ENCODE measurements around the gene ANKRD33B.

The ANKRD33B gene

GRCh38 chr5:10584714-10585517, 21.0 kb downstream of the ANKRD33B start:
- Mint-ChIP-seq H3K27ac (no peak overlapping the region), H3K4me3 (no peak overlapping the region), H3K36me3 (peaks cover 1% of the 10 kb centered on the region), H3K4me1 (peaks cover 19% of the 10 kb centered on the region), H3K27me3 (peaks cover 38% of the 10 kb centered on the region), H3K9me3 (peaks cover 4% of the 10 kb centered on the region)
- CTCF ChIA-PET = no interaction called here
- no peak for DNase-seq

DNA sequence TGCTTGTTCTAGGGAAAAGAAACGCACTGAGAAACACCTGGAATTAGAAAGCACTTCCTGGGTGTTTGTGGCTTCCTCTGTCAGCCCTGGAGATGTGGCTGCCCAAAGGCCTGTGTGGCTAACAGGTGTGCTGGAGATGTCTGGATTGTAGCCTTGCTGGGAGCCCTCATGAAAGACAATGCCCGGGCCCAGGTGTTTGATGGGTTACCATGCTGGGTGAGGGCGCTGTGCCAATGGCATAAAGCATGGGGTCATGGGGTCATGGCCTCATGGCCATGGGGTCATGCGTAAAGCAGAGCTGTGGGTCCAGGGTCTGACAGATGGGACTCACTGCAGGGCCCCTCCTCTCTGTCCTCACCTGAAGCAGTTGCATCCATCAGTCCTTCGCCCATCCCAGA, 21.6 kb downstream of the ANKRD33B start:
- H3K27me3 Mint-ChIP-seq = peaks cover 38% of the 10 kb centered on the region
- CTCF ChIA-PET = no interaction called here

GRCh38 chr5:10586008-10586407, 22.1 kb downstream of the ANKRD33B start:
- Mint-ChIP-seq H3K9me3 (peaks cover 4% of the 10 kb centered on the region), H3K4me3 (no peak overlapping the region), H3K36me3 (peaks cover 1% of the 10 kb centered on the region), H3K4me1 (peaks cover 14% of the 10 kb centered on the region), H3K27ac (no peak overlapping the region), H3K27me3 (peaks cover 38% of the 10 kb centered on the region)
- CTCF ChIA-PET = no interaction called here
- no peak for DNase-seq

More for the DNA sequence above, 21.6 kb downstream of the ANKRD33B start:
- Mint-ChIP-seq H3K27ac (no peak overlapping the region), H3K36me3 (peaks cover 1% of the 10 kb centered on the region), H3K4me1 (peaks cover 16% of the 10 kb centered on the region), H3K9me3 (peaks cover 4% of the 10 kb centered on the region), H3K4me3 (no peak overlapping the region)
- DNase-seq = no peak

GRCh38 chr5:10586555-10586954, 22.7 kb downstream of the ANKRD33B start:
- Mint-ChIP-seq H3K27ac (no peak overlapping the region), H3K9me3 (peaks cover 4% of the 10 kb centered on the region), H3K4me1 (peaks cover 12% of the 10 kb centered on the region), H3K36me3 (peaks cover 1% of the 10 kb centered on the region), H3K27me3 (peaks cover 38% of the 10 kb centered on the region), H3K4me3 (no peak overlapping the region)
- CTCF ChIA-PET = no interaction called here
- DNase-seq = no peak

- CTCF ChIA-PET = no interaction called here
- Mint-ChIP-seq H3K4me3 (no peak overlapping the region), H3K36me3 (peaks cover 1% of the 10 kb centered on the region), H3K27ac (no peak overlapping the region), H3K4me1 (peaks cover 12% of the 10 kb centered on the region), H3K9me3 (peaks cover 4% of the 10 kb centered on the region), H3K27me3 (peaks cover 27% of the 10 kb centered on the region)
- no peak for DNase-seq
Measured at GRCh38 chr5:10588109-10588775, 24.4 kb downstream of the ANKRD33B start.

- H3K36me3 Mint-ChIP-seq = peaks cover 1% of the 10 kb centered on the region
- peaks cover 9% of the 10 kb centered on the region for H3K4me1 Mint-ChIP-seq
- peaks cover 27% of the 10 kb centered on the region for H3K27me3 Mint-ChIP-seq
- no peak overlapping the region for H3K27ac Mint-ChIP-seq
- H3K4me3 Mint-ChIP-seq = no peak overlapping the region
- peaks cover 4% of the 10 kb centered on the region for H3K9me3 Mint-ChIP-seq
- CTCF ChIA-PET = no interaction called here
- no peak for DNase-seq
Measured at GRCh38 chr5:10588779-10589447, 25.0 kb downstream of the ANKRD33B start.

- Mint-ChIP-seq H3K36me3 (peaks cover 1% of the 10 kb centered on the region), H3K9me3 (peaks cover 4% of the 10 kb centered on the region), H3K4me3 (no peak overlapping the region), H3K27ac (no peak overlapping the region), H3K27me3 (peaks cover 15% of the 10 kb centered on the region), H3K4me1 (peaks cover 10% of the 10 kb centered on the region)
- CTCF ChIA-PET = no interaction called here
- DNase-seq = no peak
Measured at GRCh38 chr5:10590226-10590999, 26.5 kb downstream of the ANKRD33B start.

DNA sequence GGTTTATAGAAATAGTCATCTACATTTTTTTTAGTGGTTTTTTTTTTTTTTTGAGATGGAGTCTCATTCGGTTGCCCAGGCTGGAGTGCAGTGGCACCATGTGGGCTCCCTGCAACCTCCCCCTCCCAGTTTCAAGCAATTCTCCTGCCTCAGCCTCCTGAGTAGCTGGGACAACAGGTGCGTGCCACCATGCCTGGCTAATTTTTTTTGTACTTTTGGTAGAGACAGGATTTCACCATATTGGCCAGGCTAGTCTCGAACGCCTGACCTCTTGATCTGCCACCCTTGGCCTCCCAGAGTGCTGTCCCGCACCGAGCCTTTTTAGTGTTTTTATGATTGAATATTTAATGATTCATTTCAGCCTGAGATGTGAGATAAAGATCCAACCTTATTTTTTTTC, 27.3 kb downstream of the ANKRD33B start:
- Mint-ChIP-seq H3K27me3 (peaks cover 12% of the 10 kb centered on the region), H3K4me1 (peaks cover 16% of the 10 kb centered on the region), H3K27ac (no peak overlapping the region), H3K9me3 (peaks cover 4% of the 10 kb centered on the region), H3K36me3 (peaks cover 1% of the 10 kb centered on the region), H3K4me3 (no peak overlapping the region)
- CTCF ChIA-PET = no interaction called here
- DNase-seq = no peak

DNA sequence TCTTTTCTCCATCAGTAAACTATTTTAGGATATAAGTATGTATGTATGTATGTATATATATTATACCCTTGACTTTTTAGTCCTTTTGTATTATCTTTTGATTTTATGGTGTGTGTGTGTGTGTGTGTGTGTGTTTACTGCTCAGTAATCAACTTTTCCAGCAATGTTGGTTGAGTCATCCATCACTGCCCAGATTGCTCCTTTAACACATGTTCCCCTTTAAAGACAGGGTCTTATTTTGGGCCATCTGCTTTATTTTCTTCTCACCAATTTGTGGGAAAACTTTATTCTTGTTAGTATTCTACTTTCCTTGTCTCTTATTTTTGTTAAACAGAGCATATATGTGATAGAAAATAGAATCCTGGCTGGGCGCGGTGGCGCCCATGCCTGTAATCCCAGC, 28.1 kb downstream of the ANKRD33B start:
- H3K4me1 Mint-ChIP-seq = peaks cover 23% of the 10 kb centered on the region
- H3K36me3 Mint-ChIP-seq = peaks cover 1% of the 10 kb centered on the region
- H3K27ac Mint-ChIP-seq = no peak overlapping the region
- peaks cover 12% of the 10 kb centered on the region for H3K27me3 Mint-ChIP-seq
- CTCF ChIA-PET = no interaction called here
- H3K4me3 Mint-ChIP-seq = no peak overlapping the region
- H3K9me3 Mint-ChIP-seq = peaks cover 6% of the 10 kb centered on the region
- no peak for DNase-seq

DNA sequence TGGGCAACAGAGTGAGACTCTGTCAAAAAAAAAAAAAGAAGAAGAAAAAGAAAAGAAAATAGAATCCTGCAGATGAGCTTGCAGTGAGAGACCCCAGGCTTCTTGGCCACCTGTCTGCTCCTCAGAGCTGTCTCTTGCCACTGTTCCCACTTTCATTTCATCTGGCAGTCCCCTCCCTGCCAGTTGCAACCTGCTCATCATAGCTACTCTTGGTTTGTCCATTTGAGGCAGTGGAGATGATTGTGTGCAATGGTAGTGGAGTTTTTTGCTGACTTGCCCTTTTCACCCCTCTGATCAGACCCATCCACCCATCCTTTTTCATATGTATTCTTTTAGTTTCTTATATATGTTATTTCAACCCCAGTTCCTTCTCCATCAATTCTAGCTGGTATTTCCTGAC, 28.7 kb downstream of the ANKRD33B start:
- H3K4me1 Mint-ChIP-seq = peaks cover 27% of the 10 kb centered on the region
- H3K27me3 Mint-ChIP-seq = peaks cover 12% of the 10 kb centered on the region

GRCh38 chr5:10593531-10594181, 29.8 kb downstream of the ANKRD33B start:
- Mint-ChIP-seq H3K4me1 (peaks cover 28% of the 10 kb centered on the region), H3K27ac (no peak overlapping the region), H3K9me3 (peaks cover 6% of the 10 kb centered on the region), H3K36me3 (peaks cover 1% of the 10 kb centered on the region), H3K4me3 (no peak overlapping the region), H3K27me3 (peaks cover 12% of the 10 kb centered on the region)
- no peak for DNase-seq
- CTCF ChIA-PET = interaction anchor here (1.4 kb wide), 2 partner anchors 34 to 42 kb away, joined by 3 to 6 read pairs; no protein-coding TSS in a partner anchor

More for the DNA sequence above, 28.7 kb downstream of the ANKRD33B start:
- Mint-ChIP-seq H3K27ac (no peak overlapping the region), H3K4me3 (no peak overlapping the region), H3K36me3 (peaks cover 1% of the 10 kb centered on the region), H3K9me3 (peaks cover 6% of the 10 kb centered on the region)
- DNase-seq = no peak
- CTCF ChIA-PET = interaction anchor here (1.4 kb wide), 2 partner anchors 35 to 43 kb away, joined by 3 to 6 read pairs; no protein-coding TSS in a partner anchor

GRCh38 chr5:10594591-10595210, 30.8 kb downstream of the ANKRD33B start:
- CTCF ChIA-PET = interaction anchor here (1.5 kb wide), 1 partner anchor 11 kb away, joined by 3 read pairs; no protein-coding TSS in a partner anchor
- H3K27ac Mint-ChIP-seq = no peak overlapping the region
- DNase-seq = no peak
- H3K4me3 Mint-ChIP-seq = no peak overlapping the region
- H3K27me3 Mint-ChIP-seq = peaks cover 7% of the 10 kb centered on the region
- H3K9me3 Mint-ChIP-seq = peaks cover 3% of the 10 kb centered on the region
- H3K36me3 Mint-ChIP-seq = no peaks in the 10 kb centered on the region
- peaks cover 28% of the 10 kb centered on the region for H3K4me1 Mint-ChIP-seq

- no peak overlapping the region for H3K27ac Mint-ChIP-seq
- peaks cover 3% of the 10 kb centered on the region for H3K9me3 Mint-ChIP-seq
- CTCF ChIA-PET = interaction anchor here (1.5 kb wide), 1 partner anchor 11 kb away, joined by 3 read pairs; no protein-coding TSS in a partner anchor
- peaks cover 7% of the 10 kb centered on the region for H3K27me3 Mint-ChIP-seq
- no peaks in the 10 kb centered on the region for H3K36me3 Mint-ChIP-seq
- no peak for DNase-seq
- H3K4me1 Mint-ChIP-seq = peaks cover 31% of the 10 kb centered on the region
- no peak overlapping the region for H3K4me3 Mint-ChIP-seq
Measured at GRCh38 chr5:10595293-10595671, 31.4 kb downstream of the ANKRD33B start.

All from activated naive CD4-positive, alpha-beta T cell treated with anti-CD3 and anti-CD28 coated beads, Interleukin-2, amount 10 ng/mL, durations not matched to agents 7 days and 5 days (primary cell).